GM19324 (cell line): Measurements from ENCODE around the gene ZBTB37.
A peak's percentile ranks its signal among the peaks of the same experiment; 100 is the strongest.
"Not testable (repeated sequence)": the region's sequence is repeated elsewhere in the genome, so short reads cannot be mapped to it uniquely, and the experiment has no call there.

ENCODE experiments used
- ATAC-seq: cut with Tn5 transposase; IDR thresholded peaks from one replicate; pipeline ENCODE4 v1.9.1; 2021; ENCODE audit warnings: mild to moderate bottlenecking, moderate library complexity; ENCODE audit not compliant: unreplicated experiment, low FRiP score

The ZBTB37 gene, protein sequence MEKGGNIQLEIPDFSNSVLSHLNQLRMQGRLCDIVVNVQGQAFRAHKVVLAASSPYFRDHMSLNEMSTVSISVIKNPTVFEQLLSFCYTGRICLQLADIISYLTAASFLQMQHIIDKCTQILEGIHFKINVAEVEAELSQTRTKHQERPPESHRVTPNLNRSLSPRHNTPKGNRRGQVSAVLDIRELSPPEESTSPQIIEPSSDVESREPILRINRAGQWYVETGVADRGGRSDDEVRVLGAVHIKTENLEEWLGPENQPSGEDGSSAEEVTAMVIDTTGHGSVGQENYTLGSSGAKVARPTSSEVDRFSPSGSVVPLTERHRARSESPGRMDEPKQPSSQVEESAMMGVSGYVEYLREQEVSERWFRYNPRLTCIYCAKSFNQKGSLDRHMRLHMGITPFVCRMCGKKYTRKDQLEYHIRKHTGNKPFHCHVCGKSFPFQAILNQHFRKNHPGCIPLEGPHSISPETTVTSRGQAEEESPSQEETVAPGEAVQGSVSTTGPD

DNA sequence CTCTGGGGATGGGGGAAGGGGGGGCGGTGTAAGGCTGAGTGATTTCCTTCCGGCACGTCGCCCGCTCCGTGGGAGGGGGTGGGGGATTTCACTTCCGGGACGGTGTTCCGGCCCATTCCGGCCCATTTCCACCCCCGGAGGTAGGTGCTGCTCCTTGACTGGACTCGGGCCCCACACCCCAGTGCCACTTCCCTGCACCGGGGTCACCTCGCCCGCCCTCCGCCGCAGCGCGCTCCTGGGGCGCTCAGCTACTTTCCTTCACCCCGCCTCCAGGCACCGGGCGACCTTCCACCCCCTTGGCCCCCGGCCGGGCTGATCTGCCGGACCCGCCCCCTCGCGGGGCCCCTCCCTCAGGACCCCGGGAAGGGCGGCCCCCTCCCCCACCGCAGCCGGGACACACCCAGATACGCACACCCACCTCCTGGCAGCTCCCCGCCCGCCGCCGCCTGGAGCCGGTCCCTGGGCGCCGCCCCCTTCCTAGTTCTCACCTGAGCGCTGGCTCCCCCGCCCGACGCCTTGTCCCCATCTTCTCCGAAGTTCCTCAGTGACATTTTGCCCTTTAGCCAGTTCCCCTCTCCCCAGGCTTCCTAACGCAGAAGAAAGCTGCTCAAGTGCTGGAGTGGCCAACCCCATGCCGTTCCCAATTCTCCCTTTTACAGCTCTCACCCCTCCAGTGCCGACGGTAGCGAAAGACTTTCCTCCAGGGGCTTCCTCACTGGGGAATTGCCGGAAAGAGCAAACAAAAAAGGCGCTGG lies at the start of gene ZBTB37:
TSS of gene ZBTB37 (plus strand) at position 115 of the 755 bp plus-strand sequence. CDS start 1,846 bp downstream, outside the sequence.
- ATAC-seq, result peak; percentile 71

DNA sequence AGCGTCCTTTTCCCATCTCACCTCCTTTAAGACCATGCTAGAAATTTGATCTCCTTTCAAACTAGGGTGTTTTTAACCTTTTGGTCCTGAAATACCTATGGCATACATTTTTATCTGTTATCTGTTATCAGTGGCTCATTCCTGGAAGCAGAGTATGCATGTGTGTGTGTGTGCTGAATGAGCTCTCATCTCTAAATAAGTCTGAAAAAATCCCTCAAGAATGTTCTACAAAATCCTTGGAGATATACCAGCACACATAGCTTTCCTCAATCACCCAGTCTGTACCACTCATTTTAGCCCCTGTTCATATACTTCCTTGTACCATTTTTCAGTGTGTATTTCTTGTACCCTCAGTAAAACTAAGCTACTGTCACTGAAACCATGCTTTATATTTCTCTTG lies 49.7 kb upstream of the ZBTB37 start:
- ATAC-seq, result no peak

DNA sequence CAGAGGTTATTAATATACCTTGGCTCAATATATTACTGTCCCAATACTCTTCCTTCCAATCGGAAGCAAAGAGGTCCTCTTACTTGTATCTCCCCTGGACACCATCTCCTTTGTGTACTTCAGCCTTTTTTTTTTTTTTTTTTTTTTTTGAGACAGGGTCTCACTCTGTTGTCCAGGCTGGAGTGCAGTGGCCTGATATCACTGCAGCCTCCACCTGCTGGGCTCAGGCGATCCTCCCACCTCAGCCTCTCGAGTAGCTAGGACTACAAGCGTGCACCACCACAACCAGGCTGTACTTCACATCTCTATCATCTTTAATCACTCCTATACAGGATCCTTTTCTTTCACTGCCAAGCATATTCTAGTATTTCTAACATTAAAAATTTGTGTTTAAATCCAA lies 46.5 kb upstream of the ZBTB37 start:
- no peak for ATAC-seq

DNA sequence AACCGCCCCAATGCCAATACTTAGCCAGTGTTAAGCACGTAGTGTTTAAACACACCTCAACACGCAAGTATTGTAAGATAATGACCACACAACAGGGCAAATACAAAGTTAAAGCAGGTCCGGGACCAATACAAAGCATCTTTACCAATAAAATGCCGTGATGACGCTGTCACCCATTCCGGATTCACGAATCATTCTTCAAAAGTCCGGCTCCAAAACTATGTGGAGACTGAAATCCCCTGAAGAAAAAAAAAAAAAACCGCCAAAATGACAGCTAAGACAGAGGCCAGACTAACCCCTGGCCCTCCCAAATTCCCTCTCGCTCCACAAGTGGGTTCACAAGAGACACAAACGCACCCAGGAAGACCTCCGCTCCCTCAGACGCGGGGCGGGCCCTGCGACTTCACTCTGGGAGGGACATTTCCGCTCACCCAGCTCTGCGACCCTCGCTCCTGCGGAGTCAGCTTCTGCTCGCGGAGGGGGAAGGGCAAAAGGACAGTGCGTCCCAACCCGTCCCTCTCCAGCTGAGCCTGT lies 44.3 kb upstream of the ZBTB37 start:
- ATAC-seq, result peak; percentile 43

DNA sequence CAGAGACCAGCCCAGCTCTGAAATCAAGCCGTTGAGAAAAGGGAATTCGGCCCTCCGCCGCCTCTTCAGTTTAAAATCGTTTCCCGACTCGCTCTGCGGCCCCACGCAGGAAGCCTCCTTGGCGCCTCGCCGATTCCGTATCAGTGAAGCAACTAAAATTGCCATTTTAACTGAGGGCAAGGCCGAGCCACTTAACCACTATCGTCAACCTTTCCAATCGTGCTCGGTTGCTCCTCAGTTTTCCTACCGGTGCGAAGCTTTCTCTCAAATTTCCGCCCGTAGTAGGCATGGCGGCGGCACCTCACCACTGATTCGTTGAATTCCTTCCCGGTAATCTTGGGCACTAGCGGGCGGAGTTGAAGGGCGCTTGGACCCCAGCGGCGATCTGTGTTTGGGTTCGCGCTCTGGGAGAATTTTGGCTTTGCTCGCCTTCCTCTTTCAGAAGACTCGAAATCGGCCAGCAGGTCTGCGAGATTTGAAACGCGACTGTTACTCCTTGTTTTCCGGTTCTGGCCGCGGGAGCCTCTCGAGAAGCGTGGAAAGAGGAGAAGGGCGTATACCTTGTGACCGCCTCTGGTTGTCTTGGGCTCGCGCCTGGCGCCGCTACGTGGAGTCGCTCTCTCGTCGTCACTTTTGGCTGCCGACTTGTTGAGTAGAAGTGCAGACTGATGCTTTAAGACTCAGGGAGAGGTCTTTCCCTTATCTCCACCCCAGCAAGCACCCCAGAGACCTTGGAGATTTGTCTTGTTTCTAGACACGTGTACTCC lies 43.7 kb upstream of the ZBTB37 start, which contains the start of the genes CENPL and DARS2:
TSS of gene CENPL (minus strand) at position 569 of the 767 bp plus-strand sequence. CDS start 13,584 bp downstream, outside the sequence.
TSS of gene DARS2 (plus strand) at position 359 of the 767 bp plus-strand sequence. CDS start 557 bp downstream, outside the sequence.
- ATAC-seq, result peak; percentile 92

DNA sequence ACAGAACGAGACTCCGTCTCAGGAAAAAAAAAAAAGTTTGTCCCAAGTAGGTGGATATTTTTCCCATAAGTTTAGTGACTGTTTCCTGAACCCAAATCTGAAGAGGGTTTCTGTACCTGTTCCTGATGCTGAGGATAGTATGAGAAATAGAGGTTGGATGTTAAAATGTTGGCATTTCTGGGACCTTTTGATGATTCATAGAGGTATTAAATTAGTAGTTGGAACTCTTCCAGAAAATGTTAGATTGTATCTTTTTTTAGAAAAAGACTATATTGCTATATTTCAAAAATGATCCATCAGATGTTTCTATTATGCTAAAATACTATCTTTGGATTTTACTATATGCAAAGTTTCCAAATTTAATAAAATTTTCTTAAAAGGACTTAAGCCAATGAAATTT lies 40.6 kb upstream of the ZBTB37 start:
- no peak for ATAC-seq

DNA sequence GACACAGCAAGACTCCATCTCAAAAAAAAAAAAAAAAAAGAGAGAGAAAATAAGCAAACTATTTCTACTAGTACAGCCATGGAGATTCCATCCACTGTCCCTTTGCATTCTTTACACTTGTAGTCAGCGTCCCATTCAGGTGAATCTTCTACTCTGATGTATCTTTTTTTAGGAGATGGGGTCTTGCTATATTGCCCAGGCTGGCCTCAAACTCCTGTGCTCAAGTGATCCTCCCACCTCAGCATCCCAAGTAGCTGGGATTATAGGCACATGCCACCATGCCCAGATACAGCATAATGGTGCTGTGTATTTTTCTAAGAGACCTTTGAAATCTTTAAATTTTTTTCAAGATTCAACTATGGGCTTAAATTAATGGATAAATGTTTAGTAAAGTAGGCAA lies 35.4 kb upstream of the ZBTB37 start:
- no peak for ATAC-seq

DNA sequence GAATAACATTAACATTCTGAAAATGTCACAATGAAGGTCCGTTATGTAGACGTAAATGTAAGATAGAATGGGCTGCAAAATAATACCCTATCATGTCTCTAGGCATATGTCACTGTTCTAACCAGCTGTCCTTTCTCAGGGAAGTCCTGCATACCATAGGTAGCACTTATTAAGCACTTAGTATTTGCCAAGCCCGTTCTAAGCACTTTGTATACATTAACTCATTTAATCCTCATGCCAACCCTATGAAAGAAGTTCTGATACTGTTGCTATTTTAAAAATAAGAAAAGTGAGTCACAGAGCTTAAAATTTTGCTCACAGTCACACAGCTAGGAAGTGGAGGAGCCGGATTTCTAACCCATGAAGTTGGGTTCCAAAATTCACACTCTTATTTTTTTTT lies 16.1 kb upstream of the ZBTB37 start:
- no peak for ATAC-seq

DNA sequence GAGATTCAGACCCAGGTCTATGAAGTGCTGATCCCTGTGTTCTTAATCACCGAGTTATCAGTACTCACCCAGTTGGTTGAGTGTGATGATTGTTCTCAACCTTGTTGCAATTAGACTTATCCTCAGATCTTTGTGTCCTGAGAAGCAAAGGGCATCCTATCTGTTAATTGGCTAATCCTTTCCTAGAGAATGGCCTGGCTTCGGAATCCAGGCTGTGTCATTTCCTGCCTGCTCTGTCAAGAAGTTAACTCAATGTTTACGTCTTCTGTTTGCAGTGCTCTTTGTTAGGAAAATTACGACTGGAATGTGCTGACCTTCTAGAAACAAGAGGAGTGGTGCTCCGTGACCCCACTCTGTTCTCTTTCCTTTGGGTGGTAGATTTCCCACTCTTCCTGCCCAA lies 15.1 kb upstream of the ZBTB37 start:
- ATAC-seq, result no peak

DNA sequence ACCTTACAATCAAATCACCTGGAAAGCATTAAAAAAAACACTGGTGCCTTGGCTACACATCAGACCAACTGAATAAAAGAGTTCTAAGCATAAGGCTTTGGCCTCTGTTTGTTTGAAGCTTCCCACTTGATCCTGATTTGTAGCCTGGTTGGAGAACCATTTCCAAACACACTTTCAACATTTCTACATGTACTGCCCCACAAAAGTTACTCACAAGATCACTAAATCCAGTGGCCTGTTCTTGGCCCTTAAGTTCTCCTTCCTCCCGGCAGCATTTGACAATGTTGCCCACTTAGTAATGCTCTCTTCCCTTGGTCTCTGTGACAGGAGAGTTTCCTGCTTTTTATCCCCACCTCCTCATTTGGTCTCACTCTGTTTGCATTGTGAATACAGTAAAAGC lies 12.2 kb upstream of the ZBTB37 start:
- ATAC-seq, result no peak

DNA sequence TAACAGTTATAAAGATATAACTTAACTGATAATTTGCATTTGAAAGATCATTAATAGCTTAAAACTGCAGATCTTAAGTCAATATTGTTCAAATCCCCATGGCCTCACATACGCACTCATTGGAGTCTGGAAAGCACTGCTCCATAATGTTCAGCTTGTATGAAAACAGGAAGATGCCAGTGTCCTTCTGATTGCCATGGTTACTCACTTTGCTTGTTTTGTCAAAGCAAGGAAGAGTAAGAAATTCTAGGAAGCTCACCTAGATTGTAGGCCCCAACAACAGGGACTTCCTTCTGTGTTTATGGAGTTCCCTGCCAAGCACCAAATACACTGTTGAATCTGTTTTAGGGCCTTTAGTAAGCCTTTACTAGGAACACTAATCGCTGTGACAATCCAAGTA lies 11.3 kb upstream of the ZBTB37 start:
- no peak for ATAC-seq

DNA sequence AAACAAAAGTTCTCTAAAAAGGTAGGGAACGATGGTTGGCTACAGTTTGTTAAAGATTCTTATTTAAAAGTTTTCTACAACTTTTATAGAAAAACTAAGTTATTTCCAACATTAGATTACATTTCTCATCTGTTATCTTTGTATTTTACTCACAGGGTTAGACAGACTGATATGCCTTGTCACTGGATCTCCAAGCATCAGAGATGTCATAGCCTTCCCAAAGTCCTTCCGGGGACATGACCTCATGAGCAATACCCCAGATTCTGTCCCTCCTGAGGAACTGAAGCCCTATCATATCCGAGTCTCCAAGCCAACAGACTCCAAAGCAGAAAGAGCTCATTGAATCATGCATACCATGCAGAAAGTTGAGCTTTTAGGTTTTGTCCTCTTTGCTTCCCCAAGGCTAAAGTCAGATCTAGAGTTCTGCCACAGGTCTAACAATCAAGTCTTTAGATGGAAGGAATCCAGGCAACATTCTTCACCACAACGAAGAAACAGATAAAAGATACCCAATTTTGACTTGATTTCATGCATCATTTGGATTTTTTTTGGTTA lies 10.7 kb upstream of the ZBTB37 start:
- no peak for ATAC-seq

DNA sequence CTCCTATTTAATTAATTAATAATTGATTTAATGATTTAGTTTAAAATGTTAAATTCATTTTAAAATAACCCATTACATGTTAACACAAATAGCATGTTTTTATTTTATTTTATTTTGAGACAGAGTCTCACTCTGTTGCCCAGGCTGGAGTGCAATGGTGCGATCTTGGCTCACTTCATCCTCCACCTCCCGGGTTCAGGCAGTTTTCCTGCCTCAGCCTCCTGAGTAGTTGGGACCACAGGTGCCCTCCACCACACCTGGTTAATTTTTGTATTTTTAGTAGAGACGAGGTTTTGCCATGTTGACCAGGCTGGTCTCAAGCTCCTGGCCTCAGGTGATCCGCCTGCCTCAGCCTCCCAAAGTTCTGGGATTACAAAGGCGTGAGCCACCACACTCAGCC lies 8.6 kb upstream of the ZBTB37 start:
- ATAC-seq, result not testable (repeated sequence)

DNA sequence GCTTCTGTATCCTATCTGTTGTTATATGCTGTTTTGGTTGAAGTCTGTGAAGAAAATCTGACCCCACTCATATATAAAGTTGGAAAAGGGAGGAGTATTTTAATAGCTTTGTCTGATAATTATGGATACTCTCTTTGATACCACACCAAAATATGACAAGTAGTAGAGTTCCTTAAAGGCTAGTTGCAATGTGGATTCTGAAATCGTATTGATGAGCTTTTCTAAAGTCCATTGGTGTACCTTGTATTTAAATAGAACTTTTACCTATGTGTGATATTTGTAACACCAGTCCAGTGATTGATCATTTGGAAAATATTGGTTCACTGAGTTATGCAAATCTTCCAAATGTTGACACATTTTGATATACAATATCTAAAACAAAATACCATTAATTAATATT lies 8.1 kb upstream of the ZBTB37 start:
- no peak for ATAC-seq

DNA sequence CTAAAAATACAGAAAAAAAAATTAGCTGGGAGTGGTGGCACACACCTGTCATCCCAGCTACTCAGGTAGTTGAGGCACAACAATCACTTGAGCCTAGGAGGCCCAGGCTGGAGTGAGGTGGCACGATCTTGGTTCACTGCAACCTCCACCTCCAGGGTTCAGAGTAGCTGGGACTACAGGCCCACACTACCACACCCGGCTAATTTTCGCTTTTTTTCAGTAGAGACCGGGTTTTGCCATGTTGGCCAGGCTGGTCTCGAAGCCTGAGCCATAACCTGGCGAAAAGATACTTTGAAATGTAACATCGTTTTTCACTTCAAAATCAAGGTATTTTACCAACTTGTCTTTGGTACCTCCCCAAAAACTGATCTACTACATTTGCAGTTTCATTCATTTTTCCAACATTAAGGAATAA lies 6.4 kb upstream of the ZBTB37 start:
- ATAC-seq, result no peak

DNA sequence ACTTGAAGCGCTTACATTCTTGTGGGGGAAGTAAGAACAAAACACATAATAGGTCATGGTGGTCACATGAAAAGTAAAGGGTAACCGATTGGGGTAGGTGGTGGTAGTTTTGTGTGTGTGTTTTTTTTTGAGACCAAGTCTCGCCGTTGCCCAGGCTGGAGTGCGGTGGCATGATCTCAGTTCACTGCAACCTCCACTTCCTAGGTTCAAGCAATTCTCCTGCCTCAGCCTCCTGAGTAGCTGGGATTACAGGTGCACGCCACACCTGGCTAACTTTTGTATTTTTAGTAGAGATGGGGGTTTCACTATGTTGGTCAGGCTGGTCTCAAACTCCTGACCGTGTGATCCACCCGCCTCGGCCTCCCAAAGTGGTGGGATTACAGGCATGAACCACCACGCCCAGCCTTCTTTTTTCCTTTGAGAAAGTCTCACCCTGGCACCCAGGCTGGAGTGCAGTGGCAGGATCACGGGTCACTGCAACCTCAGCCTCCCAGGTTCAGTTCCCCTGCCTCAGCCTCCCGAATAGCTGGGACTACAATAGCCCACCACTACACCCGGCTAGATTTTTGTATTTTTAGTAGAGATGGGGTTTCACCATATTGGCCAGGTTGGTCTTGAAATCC lies 5.9 kb upstream of the ZBTB37 start:
- ATAC-seq, result not testable (repeated sequence)

DNA sequence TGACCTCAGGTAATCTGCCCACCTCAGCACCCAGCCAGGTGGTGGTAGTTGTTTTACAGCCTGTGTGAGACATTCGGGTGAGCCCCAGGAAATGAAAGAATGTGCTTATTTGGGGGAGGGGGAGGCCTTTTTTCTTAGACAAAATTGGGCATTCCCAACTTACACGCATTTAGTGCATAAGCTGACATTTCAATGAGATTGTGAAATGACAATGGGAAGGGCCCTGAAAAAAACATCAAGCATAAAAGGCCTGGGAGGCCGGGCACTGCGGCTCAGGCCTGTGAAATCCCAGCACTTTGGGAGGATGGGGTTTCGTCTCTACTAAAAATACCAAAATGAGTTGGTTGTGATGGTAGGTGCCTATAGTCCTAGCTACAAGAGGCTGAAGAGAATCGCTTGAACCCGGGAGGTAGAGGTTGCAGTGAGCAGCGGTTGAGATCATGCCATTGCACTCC lies 5.4 kb upstream of the ZBTB37 start:
- ATAC-seq, result no peak

DNA sequence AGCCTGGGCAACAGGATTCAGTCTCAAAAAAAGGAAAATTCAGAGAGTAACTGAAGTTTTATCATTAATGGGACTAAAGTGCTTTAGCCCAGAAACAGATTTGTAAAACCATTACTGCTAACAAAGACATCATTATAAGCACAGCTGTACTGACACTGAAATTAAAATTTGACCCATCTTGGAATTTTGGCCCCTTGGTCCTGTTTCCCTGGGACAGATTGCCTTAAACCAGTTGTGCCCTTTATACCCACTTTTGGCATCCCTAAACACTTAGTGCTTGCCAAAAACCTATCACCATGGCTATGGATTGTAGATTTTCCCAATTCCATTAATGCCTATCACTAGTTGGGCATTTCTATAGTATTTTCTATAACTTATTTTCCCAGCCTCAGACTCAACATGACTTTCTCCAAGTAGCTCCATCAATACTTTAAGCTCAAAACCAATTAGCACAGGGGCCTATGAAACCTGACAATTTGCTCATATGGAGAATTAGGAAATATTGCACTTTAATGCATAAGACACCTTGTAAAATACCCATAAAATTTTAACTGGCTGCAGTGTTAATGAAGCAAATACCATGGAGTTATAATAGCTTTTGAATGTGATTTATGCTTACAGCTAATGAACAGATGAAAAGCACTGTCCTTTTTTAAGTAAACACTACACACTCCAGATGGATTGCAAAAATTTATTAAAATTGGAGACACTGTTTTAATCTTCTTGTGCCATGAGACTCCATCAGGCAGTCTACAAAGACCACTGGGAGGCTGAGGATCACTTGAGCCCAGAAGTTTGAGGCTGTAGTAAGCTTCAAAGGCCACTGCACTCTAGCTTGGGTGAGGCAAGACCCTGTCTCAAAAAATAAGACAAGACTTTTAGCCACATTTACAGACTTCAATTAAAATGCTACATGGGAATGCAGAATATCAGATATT lies 4.7 kb upstream of the ZBTB37 start:
- ATAC-seq, result no peak
